Lower lobe of right lung (tissue), 2 donors: ENCODE data around the gene EXOC3L4. TPM values are rescaled to one million over a fixed set of nuclear protein-coding genes. Genes with fewer than 3 reads are reported as not detected.
A peak's percentile ranks its signal among the peaks of the same experiment; 100 is the strongest.

ENCODE experiments used
- ATAC-seq, 2 donors: fragments of 200-7000 bp; cut with Tn5 transposase; one replicate each; pipeline ENCODE4 v1.9.1; 2020 to 2022; ENCODE audit warnings: mild to moderate bottlenecking in 2 of 2, moderate library complexity in 2 of 2
- DNase-seq: peaks from one replicate; pipeline ENCODE4 v3.0.0-alpha.2; 2020
- H3K27ac ChIP-seq: fragments of 200-600 bp; one replicate; pipeline ENCODE4 v1.8.0; 2022
- H3K27me3 ChIP-seq: fragments of 200-600 bp; one replicate; pipeline ENCODE4 v1.8.0; 2022; ENCODE audit warnings: low read depth
- H3K36me3 ChIP-seq: fragments of 200-600 bp; one replicate; pipeline ENCODE4 v1.8.0; 2022; ENCODE audit warnings: mild to moderate bottlenecking
- H3K4me1 ChIP-seq: fragments of 200-600 bp; one replicate; pipeline ENCODE4 v1.8.0; 2022
- H3K4me3 ChIP-seq: fragments of 200-600 bp; one replicate; pipeline ENCODE4 v1.8.0; 2022; ENCODE audit warnings: mild to moderate bottlenecking
- H3K9me3 ChIP-seq: fragments of 200-600 bp; one replicate; pipeline ENCODE4 v1.8.0; 2022
- CTCF ChIP-seq: fragments of 200-600 bp; IDR thresholded peaks from one replicate; pipeline ENCODE4 v1.8.0; 2022; ENCODE audit warnings: antibody characterized with exemption, mild to moderate bottlenecking
- intact Hi-C: fragments of 100-400 bp; cut with DNase I; formaldehyde crosslinking; loops from one replicate; pipeline ENCODE4 v1.11.0; 2022
- total RNA-seq: library from RNA; stranded (reverse); fragmentation: NEBNext Ultra II Directional; extraction: Animal tissue kit (Norgen Biotek cat#: 25700); gene quantifications from one replicate; pipeline ENCODE4 v1.2.1, GENCODE V29; 2021
- donor health status: DM: no; HTN: yes; CAD: no; lungs with severe emphysema.

Gene EXOC3L4
- total RNA-seq, 1 donor from 2014 or later, result 3.6 TPM

GRCh38 chr14:103078420-103078749 lies 16.1 kb upstream of the EXOC3L4 start:
- DNase-seq (peak; percentile 88), ATAC-seq (peak; percentile 46 to 48)
- intact Hi-C loops, result no loop called here

GRCh38 chr14:103078860-103079587 lies 15.5 kb upstream of the EXOC3L4 start:
- no peak for DNase-seq
- intact Hi-C loops, result no loop called here
- Histone ChIP-seq H3K27me3 (peaks cover 4% of the 10 kb centered on the region), H3K4me3 (no peak overlapping the region), H3K4me1 (peaks cover 14% of the 10 kb centered on the region), H3K27ac (no peak overlapping the region), H3K9me3 (no peaks in the 10 kb centered on the region), H3K36me3 (no peaks in the 10 kb centered on the region)
- TF ChIP-seq CTCF, result no peak
- ATAC-seq, result no peak

More at GRCh38 chr14:103078420-103078749, 16.1 kb upstream of the EXOC3L4 start:
- no peak overlapping the region for H3K27ac ChIP-seq
- peaks cover 18% of the 10 kb centered on the region for H3K4me1 ChIP-seq
- H3K36me3 ChIP-seq, result no peaks in the 10 kb centered on the region
- H3K9me3 ChIP-seq, result no peaks in the 10 kb centered on the region
- peak; percentile 68 for TF ChIP-seq CTCF
- no peak overlapping the region for H3K4me3 ChIP-seq
- H3K27me3 ChIP-seq, result no peaks in the 10 kb centered on the region

- Histone ChIP-seq H3K4me1 (no peaks in the 10 kb centered on the region), H3K4me3 (no peak overlapping the region), H3K36me3 (no peaks in the 10 kb centered on the region), H3K9me3 (no peaks in the 10 kb centered on the region), H3K27ac (no peak overlapping the region), H3K27me3 (peaks cover 33% of the 10 kb centered on the region)
- ATAC-seq (no peak), DNase-seq (no peak)
- TF ChIP-seq CTCF, result no peak
- intact Hi-C loops, result no loop called here
These were observed 12.6 kb upstream of the EXOC3L4 start for GRCh38 chr14:103081951-103082350.

GRCh38 chr14:103084021-103084919 lies 10.3 kb upstream of the EXOC3L4 start, which contains the start of gene LBHD2:
LBHD2 (plus strand) TSS chr14:103084210; CDS start chr14:103086013, 1,803 bp downstream.
- DNase-seq (peak; percentile 45), ATAC-seq (peak; percentile 27 to 54)
- H3K9me3 ChIP-seq, result no peaks in the 10 kb centered on the region
- H3K4me1 ChIP-seq, result no peaks in the 10 kb centered on the region
- H3K36me3 ChIP-seq, result no peaks in the 10 kb centered on the region
- TF ChIP-seq CTCF, result no peak
- H3K27ac ChIP-seq, result no peak within 1 kb of the TSS
- peaks cover 33% of the 10 kb centered on the region for H3K27me3 ChIP-seq
- H3K4me3 ChIP-seq, result no peak within 1 kb of the TSS
- intact Hi-C loops, result no loop called here

- Histone ChIP-seq H3K4me3 (no peak overlapping the region), H3K27ac (no peak overlapping the region), H3K27me3 (peaks cover 33% of the 10 kb centered on the region), H3K4me1 (no peaks in the 10 kb centered on the region), H3K36me3 (no peaks in the 10 kb centered on the region), H3K9me3 (no peaks in the 10 kb centered on the region)
- DNase-seq (no peak), ATAC-seq (no peak)
- no peak for TF ChIP-seq CTCF
- intact Hi-C loops, result no loop called here
These were observed 9.1 kb upstream of the EXOC3L4 start for GRCh38 chr14:103085106-103086091.
